Measurements from ENCODE around the gene QDPR.

DNA sequence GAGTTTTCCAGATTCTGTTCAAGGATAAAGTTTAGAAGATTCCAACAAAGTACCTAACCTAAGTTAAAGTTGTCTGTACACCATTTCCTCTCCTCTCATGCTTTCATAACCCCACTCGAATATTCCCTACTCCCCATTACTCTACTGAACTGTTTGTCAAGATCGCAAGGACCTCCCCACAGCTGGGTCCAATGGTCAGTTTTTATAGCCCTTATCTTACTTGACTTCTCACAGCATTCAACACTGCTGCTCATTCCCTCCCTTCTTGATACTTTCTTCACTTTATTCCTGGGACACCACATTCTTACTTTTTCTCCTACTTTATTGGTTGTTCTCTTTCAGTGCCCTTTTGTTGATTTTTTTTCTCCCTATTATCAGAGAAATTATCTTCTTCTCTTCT lies 30.9 kb downstream of the QDPR start:
- TF ChIP-seq POLR2A (IDR thresholded peaks at IDR 0.05; ENCODE audit: low read depth, low read length) (no peak), POLR2AphosphoS5 (IDR thresholded peaks at IDR 0.05; ENCODE audit: low read depth, low read length) (no peak), TAF1 (IDR thresholded peaks at IDR 0.05; ENCODE audit: low read depth, low read length) (no peak)
